HepG2 (cell line): ENCODE measurements around the gene WNT6. TPM values are rescaled to one million over a fixed set of nuclear protein-coding genes. Genes with fewer than 3 reads are reported as not detected.

Source experiments
- GTF3A ChIP-seq: sonication (generic); formaldehyde crosslinking; conservative IDR thresholded peaks from 2 replicates; pipeline ENCODE4 v1.4.0; 2020; ENCODE audit warnings: mild to moderate bottlenecking, missing genetic modification reagents
- NFYB ChIP-seq: sonication (generic); formaldehyde crosslinking; IDR thresholded peaks from 2 replicates; pipeline ENCODE4 v1.4.0; 2020; ENCODE audit warnings: missing genetic modification reagents
- PRPF4 ChIP-seq: fragments of 200-400 bp; formaldehyde crosslinking; IDR thresholded peaks from 2 replicates; pipeline ENCODE4 v1.6.1; 2016; ENCODE audit warnings: low read length, low read depth; ENCODE audit not compliant: poor library complexity, severe bottlenecking
- polyA plus RNA-seq, 8 experiments: library from polyadenylated mRNA; depleted of rRNA in 3 of 8; stranded (reverse) in 7 of 8; unstranded in 1 of 8; fragments of >200 nt; fragmentation: Illumina TruSeq in 4 of 8; extraction: Trizol in 4 of 8; gene quantifications; 2 replicates each; pipeline versions ENCODE4 v1.2.1 to v1.2.3, GENCODE V29; 2011 to 2016; ENCODE audit warnings: low read depth in 4 of 8, missing spikeins in 1 of 8, mixed read lengths in 1 of 8; ENCODE audit not compliant: insufficient read depth in 1 of 8
- total RNA-seq, 5 experiments: library from RNA; depleted of rRNA; stranded (reverse); fragments of >200 nt; fragmentation: Illumina TruSeq; extraction: Trizol; gene quantifications; 2 replicates each; pipeline ENCODE4 v1.2.3, GENCODE V29; 2016; ENCODE audit warnings: low read depth in 1 of 5
- TF ChIP-seq, protein P1 (sequence below): sonication (generic); formaldehyde crosslinking; IDR thresholded peaks from 2 replicates; pipeline ENCODE4 v1.4.0; 2020; ENCODE audit warnings: mild to moderate bottlenecking, missing genetic modification reagents
- TF ChIP-seq, protein P2 (sequence below): sonication (generic); formaldehyde crosslinking; IDR thresholded peaks from 2 replicates; pipeline ENCODE4 v1.4.0; 2020; ENCODE audit warnings: missing genetic modification reagents
- TF ChIP-seq, protein P3 (sequence below): sonication (generic); formaldehyde crosslinking; conservative IDR thresholded peaks from 2 replicates; pipeline ENCODE4 v1.4.0; 2020; ENCODE audit warnings: missing genetic modification reagents
- TF ChIP-seq, protein P4 (sequence below): IDR thresholded peaks from 2 replicates; pipeline ENCODE4 v1.6.1; 2016; ENCODE audit warnings: missing compliant biosample characterization, missing genetic modification reagents, borderline replicate concordance

WNT6 gene
- total and polyA plus RNA-seq, 2 of the 13 experiments (the other 11 are each of a cell fraction or from before 2014, with no cell fraction given), result 0.20 TPM; not detected in 1

DNA sequence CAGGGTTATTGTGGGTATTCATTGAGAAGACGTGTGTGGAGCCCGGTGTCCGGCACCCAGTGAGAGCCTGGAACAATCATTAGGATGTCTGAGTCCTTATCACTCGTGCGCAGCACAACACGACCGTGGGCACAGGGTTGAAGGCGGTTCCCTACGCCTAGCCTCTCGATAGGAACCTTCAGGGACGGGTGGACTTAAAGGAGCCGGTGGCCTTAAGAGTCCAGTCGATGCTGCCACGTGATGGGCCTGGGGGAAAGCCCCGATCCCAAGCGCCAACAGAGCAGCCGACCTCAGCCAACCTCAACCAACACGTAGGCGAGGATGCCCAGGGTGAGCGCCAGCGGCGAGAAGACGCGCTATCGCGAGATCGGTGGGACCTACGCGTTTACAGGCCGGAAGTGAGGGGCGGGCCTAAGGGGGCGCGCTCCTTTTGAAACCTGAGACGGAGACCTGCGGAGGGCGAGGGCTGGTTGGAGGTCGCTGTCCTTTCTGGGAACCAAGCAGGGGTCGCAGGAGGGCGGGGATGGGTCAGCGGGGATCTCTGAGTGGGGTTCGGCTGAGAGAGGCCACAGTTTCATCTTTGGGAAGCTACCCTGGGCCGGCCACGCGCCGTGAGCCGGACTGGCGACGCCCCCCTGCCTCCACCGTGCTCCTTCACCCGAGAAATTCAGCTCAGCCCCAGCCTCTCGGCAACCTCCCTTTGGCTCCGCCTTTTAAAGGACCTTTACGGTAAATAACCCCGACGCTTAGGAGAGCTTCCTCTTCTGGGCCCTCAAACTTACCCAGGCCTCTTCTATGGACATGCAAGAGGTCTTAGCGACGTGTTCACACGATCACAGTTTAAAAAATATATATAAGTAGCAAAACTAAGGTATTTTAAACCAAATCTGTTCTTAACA lies 49.4 kb downstream of the WNT6 start (continued):
- no peak for TF ChIP-seq PRPF4
- TF ChIP-seq, protein P1, sequence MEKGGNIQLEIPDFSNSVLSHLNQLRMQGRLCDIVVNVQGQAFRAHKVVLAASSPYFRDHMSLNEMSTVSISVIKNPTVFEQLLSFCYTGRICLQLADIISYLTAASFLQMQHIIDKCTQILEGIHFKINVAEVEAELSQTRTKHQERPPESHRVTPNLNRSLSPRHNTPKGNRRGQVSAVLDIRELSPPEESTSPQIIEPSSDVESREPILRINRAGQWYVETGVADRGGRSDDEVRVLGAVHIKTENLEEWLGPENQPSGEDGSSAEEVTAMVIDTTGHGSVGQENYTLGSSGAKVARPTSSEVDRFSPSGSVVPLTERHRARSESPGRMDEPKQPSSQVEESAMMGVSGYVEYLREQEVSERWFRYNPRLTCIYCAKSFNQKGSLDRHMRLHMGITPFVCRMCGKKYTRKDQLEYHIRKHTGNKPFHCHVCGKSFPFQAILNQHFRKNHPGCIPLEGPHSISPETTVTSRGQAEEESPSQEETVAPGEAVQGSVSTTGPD (CRISPR knock-in tag), result peak; percentile 57; the same call in 1 of the 2 replicates
- TF ChIP-seq, protein P2, sequence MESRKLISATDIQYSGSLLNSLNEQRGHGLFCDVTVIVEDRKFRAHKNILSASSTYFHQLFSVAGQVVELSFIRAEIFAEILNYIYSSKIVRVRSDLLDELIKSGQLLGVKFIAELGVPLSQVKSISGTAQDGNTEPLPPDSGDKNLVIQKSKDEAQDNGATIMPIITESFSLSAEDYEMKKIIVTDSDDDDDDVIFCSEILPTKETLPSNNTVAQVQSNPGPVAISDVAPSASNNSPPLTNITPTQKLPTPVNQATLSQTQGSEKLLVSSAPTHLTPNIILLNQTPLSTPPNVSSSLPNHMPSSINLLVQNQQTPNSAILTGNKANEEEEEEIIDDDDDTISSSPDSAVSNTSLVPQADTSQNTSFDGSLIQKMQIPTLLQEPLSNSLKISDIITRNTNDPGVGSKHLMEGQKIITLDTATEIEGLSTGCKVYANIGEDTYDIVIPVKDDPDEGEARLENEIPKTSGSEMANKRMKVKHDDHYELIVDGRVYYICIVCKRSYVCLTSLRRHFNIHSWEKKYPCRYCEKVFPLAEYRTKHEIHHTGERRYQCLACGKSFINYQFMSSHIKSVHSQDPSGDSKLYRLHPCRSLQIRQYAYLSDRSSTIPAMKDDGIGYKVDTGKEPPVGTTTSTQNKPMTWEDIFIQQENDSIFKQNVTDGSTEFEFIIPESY, result peak; percentile 95
- peak; percentile 54 for TF ChIP-seq NFYB (CRISPR knock-in tag)
- TF ChIP-seq, protein P3, sequence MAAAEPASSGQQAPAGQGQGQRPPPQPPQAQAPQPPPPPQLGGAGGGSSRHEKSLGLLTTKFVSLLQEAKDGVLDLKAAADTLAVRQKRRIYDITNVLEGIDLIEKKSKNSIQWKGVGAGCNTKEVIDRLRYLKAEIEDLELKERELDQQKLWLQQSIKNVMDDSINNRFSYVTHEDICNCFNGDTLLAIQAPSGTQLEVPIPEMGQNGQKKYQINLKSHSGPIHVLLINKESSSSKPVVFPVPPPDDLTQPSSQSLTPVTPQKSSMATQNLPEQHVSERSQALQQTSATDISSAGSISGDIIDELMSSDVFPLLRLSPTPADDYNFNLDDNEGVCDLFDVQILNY (CRISPR knock-in tag), result peak; percentile 100
- TF ChIP-seq GTF3A (CRISPR knock-in tag), result peak; percentile 88; the same call in 1 of the 2 replicates
- TF ChIP-seq, protein P4, sequence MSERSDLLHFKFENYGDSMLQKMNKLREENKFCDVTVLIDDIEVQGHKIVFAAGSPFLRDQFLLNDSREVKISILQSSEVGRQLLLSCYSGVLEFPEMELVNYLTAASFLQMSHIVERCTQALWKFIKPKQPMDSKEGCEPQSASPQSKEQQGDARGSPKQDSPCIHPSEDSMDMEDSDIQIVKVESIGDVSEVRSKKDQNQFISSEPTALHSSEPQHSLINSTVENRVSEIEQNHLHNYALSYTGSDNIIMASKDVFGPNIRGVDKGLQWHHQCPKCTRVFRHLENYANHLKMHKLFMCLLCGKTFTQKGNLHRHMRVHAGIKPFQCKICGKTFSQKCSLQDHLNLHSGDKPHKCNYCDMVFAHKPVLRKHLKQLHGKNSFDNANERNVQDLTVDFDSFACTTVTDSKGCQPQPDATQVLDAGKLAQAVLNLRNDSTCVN, result 0 out of 2 replicates have a peak, but pooled peaks have one; percentile 19
